GM18517 (cell line): ENCODE results near the gene GBF1.
"Not testable (repeated sequence)": the region's sequence is repeated elsewhere in the genome, so short reads cannot be mapped to it uniquely, and the experiment has no call there.

Experiments used
- ATAC-seq: cut with Tn5 transposase; IDR thresholded peaks from one replicate; pipeline ENCODE4 v1.9.1; 2021; ENCODE audit warnings: mild to moderate bottlenecking, moderate library complexity; ENCODE audit not compliant: unreplicated experiment

The GBF1 gene

DNA sequence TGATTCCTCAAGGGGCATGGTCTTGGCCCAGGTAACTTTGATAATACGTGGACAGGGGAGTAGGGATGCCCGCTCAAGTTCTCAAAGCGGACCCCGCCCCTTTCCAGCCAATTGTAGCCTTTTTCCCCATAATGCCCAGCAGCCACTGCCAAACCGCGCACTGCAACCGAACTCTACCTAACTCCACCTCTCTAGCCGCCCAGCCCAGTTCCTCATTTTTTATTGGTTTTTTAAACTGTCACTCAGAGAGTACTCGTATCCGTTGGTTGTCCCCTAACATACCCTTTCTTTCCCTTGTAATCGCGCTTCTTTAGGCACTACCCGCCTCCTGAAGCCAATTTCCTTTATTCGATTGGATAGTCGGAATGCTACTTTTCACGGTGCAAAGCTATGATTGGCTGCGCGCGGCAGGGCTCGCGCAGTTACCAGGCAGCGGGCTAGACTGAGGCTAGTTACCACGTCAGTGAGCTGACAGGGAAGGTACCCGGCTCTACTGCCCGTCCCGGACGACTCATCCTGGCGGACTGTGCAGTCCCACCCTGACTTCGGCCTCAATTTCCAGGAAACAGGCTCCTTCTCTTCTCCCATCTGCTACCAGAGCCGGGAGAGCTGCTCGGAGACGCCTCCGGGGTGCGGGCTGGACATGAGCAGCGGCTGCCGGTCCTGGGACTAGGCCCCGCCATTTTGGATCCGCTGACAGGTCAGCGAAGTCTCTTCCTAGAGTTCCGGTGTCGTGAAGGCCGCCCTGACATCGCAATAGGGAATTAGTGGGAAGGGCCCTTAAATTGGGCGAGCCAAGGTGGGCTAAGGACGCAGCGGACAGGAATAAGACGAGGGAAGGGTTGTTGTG is at the start of gene GBF1:
Gene GBF1 (plus strand): TSS at position 451 of the 850 bp plus-strand sequence. CDS start 13,407 bp downstream, outside the sequence.
- peak; percentile 96 for ATAC-seq

- no peak for ATAC-seq
Observed at GRCh38 chr10:102196893-102197292, 48.4 kb upstream of the GBF1 start.

GRCh38 chr10:102198027-102198426 is 47.3 kb upstream of the GBF1 start:
- ATAC-seq: no peak

DNA sequence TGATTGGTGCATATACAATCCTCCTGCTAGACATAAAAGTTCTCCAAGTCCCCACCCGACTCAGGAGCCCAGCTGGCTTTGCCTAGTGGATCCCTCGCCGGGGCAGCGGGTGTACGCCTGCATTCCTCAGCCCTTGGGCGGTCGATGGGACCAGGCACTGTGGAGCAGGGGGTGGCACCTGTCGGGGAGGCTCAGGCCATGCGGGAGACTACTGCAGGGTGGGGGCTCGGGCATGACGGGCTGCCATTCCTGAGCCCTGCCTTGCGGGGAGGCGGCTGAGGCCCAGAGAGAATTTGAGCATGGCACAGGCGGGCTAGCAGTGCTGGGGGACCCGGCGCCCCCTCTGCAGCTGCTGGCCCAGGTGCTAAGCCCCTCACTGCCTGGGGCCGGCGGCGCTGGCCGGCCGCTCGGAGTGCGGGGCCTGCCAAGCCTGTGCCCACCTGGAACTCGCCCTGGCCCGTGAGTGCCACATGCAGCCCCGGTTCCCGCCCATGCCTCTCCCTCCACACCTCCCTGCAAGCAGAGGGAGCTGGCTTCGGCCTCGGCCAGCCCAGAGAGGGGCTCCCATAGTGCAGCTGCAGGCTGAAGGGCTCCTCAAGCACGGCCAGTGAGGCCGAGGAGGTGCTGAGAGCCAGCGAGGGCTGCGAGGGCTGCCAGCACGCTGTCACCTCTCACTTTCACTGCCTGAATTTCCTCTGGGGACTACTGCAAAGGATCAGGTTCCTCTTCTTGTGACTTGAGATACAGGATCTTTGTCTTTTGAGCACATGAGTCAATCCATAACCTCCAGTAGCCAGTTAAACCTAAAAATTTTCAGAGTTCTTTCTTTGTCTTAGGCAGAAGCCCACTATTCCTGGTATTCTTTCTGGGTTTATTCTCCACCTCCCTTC is 44.3 kb upstream of the GBF1 start:
- no peak for ATAC-seq

- ATAC-seq: no peak
Observed at GRCh38 chr10:102202386-102202785, 42.9 kb upstream of the GBF1 start.

DNA sequence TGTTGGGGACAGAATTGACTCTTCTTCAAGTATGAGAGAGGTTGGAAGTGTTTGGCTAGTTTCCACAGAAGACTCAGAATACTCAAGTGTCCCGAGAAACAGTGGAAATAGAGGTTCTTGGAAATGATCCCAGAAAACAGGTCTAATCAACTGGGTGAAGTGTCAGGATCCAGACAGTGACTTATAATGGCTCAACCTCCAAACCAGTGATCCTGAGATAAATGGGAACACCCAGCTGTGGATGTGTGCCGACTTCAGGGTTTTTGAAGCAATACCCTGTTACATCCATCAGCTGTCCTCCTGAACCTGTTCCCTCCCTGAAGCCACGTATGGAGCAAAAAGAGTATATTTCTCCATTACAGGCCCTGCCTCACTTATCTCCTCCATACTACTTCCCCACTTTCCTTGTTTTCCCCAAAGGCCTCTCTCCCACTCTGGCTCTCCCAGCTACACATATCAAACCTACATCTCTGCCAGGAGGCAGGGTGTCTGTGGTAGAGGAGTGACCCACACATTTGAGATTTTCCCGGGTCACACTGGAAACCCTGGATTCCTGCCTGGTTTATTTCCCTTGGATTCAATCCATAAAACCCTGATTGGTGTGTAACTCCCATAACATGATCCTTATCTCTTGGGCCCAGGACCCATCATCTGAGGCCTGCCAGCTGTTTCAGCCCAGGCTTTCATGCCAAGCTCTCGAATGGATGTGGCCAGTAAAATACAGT is 36.9 kb upstream of the GBF1 start:
- ATAC-seq: no peak

GRCh38 chr10:102211615-102212299 is 33.6 kb upstream of the GBF1 start:
- no peak for ATAC-seq

GRCh38 chr10:102213599-102213998 is 31.7 kb upstream of the GBF1 start:
- not testable (repeated sequence) for ATAC-seq

DNA sequence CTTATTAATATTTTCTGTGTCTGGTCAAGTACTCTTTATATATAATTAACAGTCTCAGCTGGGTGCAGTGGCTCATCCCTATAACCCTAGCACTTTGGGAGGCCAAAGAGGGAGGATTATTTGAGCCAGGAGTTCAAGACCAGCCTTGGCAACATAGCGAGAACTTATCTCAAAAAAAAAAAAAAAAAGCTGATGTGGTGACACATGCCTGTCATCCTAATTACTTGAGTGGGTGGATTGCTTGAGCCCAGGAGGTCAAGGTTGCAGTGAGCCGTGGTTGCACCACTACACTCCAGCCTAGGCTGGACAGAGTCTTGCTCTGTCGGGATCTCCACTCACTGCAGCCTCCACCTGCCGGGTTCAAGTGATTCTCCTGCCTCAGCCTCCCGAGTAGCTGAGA is 26.0 kb upstream of the GBF1 start:
- no peak for ATAC-seq

DNA sequence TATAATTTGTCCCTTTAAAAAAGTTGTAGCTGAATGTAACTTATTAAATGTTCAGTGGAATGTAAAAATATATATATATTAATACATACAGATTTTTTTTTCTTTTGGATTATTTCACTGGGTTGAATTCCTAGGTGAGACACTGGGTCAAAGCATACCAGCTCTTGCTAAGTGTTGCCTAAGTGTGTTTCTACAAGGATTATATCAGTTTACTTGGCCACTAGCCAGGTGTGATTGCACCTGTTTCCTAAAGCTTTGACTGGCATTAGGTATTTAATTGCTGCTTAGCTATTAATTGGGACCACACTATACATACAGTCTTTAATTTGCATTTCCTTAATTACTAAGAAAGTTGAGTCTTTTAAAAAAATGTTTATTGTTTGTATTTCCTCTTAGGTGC is 24.7 kb upstream of the GBF1 start:
- no peak for ATAC-seq

DNA sequence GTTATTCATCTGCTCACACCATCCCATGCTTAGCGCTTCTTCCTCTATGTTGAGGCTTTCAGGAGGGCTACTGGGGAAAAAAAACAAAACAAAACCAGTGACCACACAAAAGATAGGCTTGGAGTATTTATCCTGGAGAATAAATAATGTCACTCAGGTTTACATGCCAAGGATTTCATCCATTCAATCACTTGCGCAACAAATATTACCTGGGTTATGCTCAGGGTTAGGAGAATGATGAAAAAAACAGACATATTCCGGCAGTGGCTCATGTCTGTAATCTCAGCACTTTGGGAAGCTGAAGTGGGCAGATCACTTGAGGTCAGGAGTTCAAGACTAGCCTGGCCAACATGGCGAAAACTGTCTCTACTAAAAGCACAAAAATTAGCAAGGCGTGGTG is 22.5 kb upstream of the GBF1 start:
- no peak for ATAC-seq

DNA sequence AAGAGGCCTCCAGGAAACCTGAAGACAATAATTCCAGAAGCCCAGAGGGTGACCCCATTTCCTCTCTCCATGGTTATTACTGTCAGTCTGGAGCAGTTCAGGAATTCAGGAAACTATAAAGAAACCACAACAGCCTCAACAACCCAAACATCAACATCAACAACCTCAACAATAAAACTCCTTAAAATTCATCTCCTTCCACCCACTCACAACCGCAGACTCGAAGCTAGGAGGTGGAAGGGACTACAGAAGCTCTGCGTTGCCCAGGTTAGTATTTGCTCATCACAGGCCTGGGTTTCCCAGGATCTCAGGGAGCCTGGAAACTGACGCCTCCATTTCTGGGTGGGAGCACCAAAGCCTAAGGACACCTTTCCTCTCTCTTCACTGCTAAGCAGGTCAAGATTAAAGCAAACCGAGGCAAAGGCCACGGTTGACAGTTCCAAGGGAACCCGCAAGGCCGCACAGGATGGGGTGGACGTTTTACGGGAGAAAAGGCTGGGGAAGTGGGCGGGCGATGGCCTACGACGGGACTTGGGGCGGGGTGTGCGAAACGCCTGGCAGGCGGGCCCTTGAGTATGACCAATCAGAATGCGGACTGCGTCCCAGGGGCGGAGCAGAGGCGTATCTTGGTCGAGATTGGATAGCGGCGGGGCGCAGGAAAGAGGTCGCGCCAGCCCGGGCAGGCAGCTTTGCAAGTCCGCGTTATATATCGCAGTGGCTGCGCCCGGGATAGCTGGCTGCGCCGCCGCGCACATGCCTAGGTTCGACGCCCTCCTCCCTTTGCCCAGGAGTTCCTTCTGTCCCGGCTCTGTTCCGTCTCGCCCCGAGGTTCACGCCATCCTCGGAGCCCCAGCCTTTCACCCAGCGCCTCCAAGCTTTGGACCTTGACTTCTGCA is 19.4 kb upstream of the GBF1 start, which contains the start of gene ELOVL3:
Gene ELOVL3 (plus strand): TSS at position 654 of the 896 bp plus-strand sequence. CDS start 250 bp downstream, outside the sequence.
- peak; percentile 77 for ATAC-seq

- no peak for ATAC-seq
Observed at GRCh38 chr10:102226542-102226870, 18.8 kb upstream of the GBF1 start.

GRCh38 chr10:102227050-102227449 is 18.3 kb upstream of the GBF1 start:
- no peak for ATAC-seq

- no peak for ATAC-seq
Observed at GRCh38 chr10:102229810-102230263, 15.5 kb upstream of the GBF1 start.

GRCh38 chr10:102230264-102230860 is 15.0 kb upstream of the GBF1 start:
- no peak for ATAC-seq

GRCh38 chr10:102230861-102231356 is 14.4 kb upstream of the GBF1 start:
- ATAC-seq: no peak

DNA sequence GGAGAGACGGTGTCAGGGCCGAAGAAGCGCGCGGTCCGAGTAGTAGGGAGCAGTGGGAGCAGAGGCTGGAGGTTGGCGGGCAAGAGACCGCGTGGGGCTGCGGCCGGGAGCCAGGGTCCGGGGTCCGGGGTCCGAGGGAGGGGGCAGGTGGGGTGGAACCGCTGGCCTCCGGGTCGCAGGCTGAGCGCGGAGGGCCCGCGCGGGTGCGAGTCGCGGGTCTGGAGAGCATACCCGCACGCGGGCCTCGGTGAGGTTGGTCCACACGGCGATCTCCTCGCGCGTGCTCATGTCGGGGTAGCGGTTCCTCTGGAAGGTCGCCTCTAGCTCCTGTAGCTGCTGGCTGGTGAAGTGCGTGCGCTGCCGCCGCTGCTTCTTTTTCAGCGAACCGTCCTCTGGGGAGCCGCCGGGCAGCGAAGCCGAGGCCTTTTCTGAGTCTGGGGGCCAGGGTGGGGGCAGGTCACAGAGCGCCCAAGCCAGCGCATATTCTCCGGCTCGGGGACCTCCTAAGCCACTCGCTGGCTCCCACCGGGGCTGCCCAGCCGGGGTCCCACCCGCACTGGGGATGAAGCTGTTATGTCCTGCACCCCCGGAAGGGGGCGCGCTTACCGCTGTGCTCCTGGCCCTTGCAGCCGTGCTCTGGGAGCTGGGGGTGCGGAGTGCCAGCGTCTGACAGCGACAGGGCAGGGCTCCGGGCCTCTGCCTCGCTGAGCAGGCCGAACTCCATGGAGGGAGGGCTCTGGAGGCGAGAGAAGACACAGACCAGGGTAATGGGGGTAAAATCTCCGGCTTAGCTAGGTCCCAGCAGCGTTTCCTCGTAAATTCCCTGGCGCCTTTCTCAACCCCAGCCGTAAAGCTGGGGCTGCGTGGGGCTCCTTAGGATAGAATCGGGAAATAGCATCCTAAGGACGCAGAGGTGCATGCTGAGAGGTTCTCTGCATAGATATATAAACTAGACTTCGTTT is 13.7 kb upstream of the GBF1 start:
- no peak for ATAC-seq
